ENCODE measurements around the gene NOL4.

NOL4 gene

GRCh38 chr18:34222307-34223163 lies 2.2 kb downstream of the NOL4 start:
- Histone ChIP-seq H3K4me3 (ENCODE audit: low read length) (peak overlapping the region; percentile 57), H3K9ac (ENCODE audit: low read length) (no peak overlapping the region), H3K27ac (ENCODE audit: low read depth, low read length) (no peak overlapping the region), H3K4me1 (ENCODE audit: control insufficient read depth, insufficient read depth, low read length) (peaks cover 4% of the 10 kb centered on the region), H3K36me3 (ENCODE audit: control insufficient read depth, insufficient read depth, low read length) (no peaks in the 10 kb centered on the region), H3K27me3 (ENCODE audit: control insufficient read depth, insufficient read depth, low read length) (peaks cover 12% of the 10 kb centered on the region)

DNA sequence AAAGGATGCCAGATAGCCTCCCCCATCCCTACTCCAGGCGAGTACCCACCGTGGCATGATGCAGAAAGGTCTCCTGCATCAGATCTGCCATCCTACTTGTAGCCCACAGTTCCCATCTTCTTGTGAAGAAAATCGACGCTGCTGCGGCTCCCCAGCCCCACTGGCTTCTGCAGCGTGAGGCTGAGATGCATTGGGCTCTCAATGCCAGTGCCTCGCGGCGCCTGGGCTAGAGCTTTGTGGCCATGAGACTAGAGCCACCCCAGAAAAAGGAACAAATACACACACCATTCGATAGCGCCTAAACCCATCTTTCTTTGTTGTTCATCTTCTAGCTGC lies 2.8 kb downstream of the NOL4 start:
- Histone ChIP-seq H3K27me3 (ENCODE audit: control insufficient read depth, insufficient read depth, low read length) (peaks cover 12% of the 10 kb centered on the region), H3K4me3 (ENCODE audit: low read length) (peak overlapping the region; percentile 57), H3K9ac (ENCODE audit: low read length) (no peak overlapping the region), H3K36me3 (ENCODE audit: control insufficient read depth, insufficient read depth, low read length) (no peaks in the 10 kb centered on the region), H3K27ac (ENCODE audit: low read depth, low read length) (no peak overlapping the region), H3K4me1 (ENCODE audit: control insufficient read depth, insufficient read depth, low read length) (peaks cover 4% of the 10 kb centered on the region)

DNA sequence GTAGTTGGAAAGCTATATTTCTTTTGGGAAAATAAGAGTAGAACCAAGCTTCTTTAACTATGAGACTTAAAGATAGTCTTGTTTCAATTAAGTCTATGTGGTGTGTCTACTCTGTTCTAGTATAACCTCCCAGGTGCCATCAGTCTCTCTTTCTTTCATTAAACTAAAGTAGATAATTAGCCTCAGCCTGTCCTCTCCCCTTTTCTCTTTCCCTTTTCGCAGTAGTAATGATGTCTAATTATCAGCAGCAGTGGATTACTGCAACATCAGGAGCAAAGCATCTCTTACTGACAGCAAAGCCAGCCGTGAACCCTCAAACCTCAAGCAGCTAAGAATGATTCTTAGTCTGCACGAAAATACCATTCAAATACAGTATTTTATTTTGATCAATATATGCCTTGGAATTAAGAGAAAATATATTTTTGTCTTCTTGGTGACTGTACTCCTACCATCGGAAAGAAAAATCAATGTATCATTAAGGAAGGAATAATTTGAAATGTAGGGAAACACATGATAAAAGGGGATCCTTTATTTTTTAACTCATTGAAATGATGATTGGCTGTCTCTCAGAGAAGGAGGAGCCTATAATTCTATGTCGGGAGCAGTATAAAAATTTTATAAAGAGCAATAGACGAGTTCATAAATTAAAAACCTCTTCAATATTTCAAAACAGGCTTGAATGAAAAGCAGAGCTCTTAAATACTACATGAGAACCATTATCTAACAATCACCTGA lies 4.5 kb downstream of the NOL4 start:
- H3K4me3 ChIP-seq (ENCODE audit: low read length): no peak overlapping the region
- H3K9ac ChIP-seq (ENCODE audit: low read length): no peak overlapping the region
- H3K27ac ChIP-seq (ENCODE audit: low read depth, low read length): no peak overlapping the region
- H3K4me1 ChIP-seq (ENCODE audit: control insufficient read depth, insufficient read depth, low read length): peaks cover 4% of the 10 kb centered on the region
- no peaks in the 10 kb centered on the region for H3K36me3 ChIP-seq (ENCODE audit: control insufficient read depth, insufficient read depth, low read length)
- peaks cover 12% of the 10 kb centered on the region for H3K27me3 ChIP-seq (ENCODE audit: control insufficient read depth, insufficient read depth, low read length)

GRCh38 chr18:34219651-34220050 lies 5.1 kb downstream of the NOL4 start:
- peaks cover 4% of the 10 kb centered on the region for H3K4me1 ChIP-seq (ENCODE audit: control insufficient read depth, insufficient read depth, low read length)
- peaks cover 12% of the 10 kb centered on the region for H3K27me3 ChIP-seq (ENCODE audit: control insufficient read depth, insufficient read depth, low read length)
- no peaks in the 10 kb centered on the region for H3K36me3 ChIP-seq (ENCODE audit: control insufficient read depth, insufficient read depth, low read length)
- H3K27ac ChIP-seq (ENCODE audit: low read depth, low read length): no peak overlapping the region
- no peak overlapping the region for H3K9ac ChIP-seq (ENCODE audit: low read length)
- H3K4me3 ChIP-seq (ENCODE audit: low read length): no peak overlapping the region

DNA sequence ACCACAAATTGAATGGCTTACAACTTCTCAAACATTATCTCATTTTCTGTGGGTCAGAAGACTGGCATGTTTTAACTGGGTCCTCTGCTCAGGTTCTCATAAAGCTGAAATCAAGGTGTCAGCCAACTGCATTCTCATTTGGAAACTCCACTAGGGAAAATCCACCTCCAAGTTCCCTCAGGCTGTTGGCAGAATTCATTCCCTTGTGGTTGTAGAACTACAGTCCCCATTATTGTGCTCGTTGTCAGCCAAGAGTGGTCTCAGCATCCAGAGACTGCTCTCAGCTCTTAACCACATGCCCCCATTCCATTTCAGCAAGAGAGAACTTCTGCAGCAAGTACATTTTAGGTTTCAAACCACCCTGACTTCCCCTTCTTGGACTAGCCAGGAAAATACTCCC lies 12.2 kb downstream of the NOL4 start:
- H3K9ac ChIP-seq (ENCODE audit: low read length): no peak overlapping the region
- H3K4me3 ChIP-seq (ENCODE audit: low read length): no peak overlapping the region
- H3K36me3 ChIP-seq (ENCODE audit: control insufficient read depth, insufficient read depth, low read length): no peaks in the 10 kb centered on the region
- H3K27ac ChIP-seq (ENCODE audit: low read depth, low read length): no peak overlapping the region
- no peaks in the 10 kb centered on the region for H3K4me1 ChIP-seq (ENCODE audit: control insufficient read depth, insufficient read depth, low read length)
- H3K27me3 ChIP-seq (ENCODE audit: control insufficient read depth, insufficient read depth, low read length): no peaks in the 10 kb centered on the region

GRCh38 chr18:34207344-34207851 lies 17.3 kb downstream of the NOL4 start:
- Histone ChIP-seq H3K36me3 (ENCODE audit: control insufficient read depth, insufficient read depth, low read length) (no peaks in the 10 kb centered on the region), H3K27ac (ENCODE audit: low read depth, low read length) (no peak overlapping the region), H3K9ac (ENCODE audit: low read length) (no peak overlapping the region), H3K4me3 (ENCODE audit: low read length) (no peak overlapping the region), H3K4me1 (ENCODE audit: control insufficient read depth, insufficient read depth, low read length) (no peaks in the 10 kb centered on the region), H3K27me3 (ENCODE audit: control insufficient read depth, insufficient read depth, low read length) (no peaks in the 10 kb centered on the region)

GRCh38 chr18:34203866-34204265 lies 20.8 kb downstream of the NOL4 start:
- Histone ChIP-seq H3K27me3 (ENCODE audit: control insufficient read depth, insufficient read depth, low read length) (no peaks in the 10 kb centered on the region), H3K4me3 (ENCODE audit: low read length) (no peak overlapping the region)

DNA sequence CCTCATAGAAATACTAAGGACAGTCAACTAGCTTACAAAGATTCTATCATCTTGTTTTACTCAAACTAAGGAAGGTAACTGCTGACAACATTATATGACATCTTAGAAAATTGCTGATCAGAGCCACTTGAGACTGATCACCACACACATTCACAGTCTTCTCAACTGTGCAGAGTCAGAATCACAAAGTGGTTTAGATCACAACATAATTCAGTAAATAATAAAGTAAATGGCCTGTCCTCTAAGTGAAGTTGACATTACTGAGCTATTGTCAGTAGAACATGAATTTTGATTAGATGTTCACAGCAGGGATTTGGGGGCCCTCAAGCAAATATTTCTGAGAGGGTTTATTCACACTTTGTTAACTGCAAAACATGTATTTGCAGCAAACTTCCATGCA lies 28.5 kb downstream of the NOL4 start:
- Histone ChIP-seq H3K27me3 (ENCODE audit: control insufficient read depth, insufficient read depth, low read length) (no peaks in the 10 kb centered on the region), H3K4me1 (ENCODE audit: control insufficient read depth, insufficient read depth, low read length) (no peaks in the 10 kb centered on the region), H3K4me3 (ENCODE audit: low read length) (no peak overlapping the region), H3K9ac (ENCODE audit: low read length) (no peak overlapping the region), H3K27ac (ENCODE audit: low read depth, low read length) (no peak overlapping the region), H3K36me3 (ENCODE audit: control insufficient read depth, insufficient read depth, low read length) (no peaks in the 10 kb centered on the region)

More at GRCh38 chr18:34203866-34204265, 20.8 kb downstream of the NOL4 start:
- Histone ChIP-seq H3K4me1 (ENCODE audit: control insufficient read depth, insufficient read depth, low read length) (no peaks in the 10 kb centered on the region), H3K36me3 (ENCODE audit: control insufficient read depth, insufficient read depth, low read length) (no peaks in the 10 kb centered on the region), H3K27ac (ENCODE audit: low read depth, low read length) (no peak overlapping the region), H3K9ac (ENCODE audit: low read length) (no peak overlapping the region)

GRCh38 chr18:34194239-34194638 lies 30.5 kb downstream of the NOL4 start:
- no peak overlapping the region for H3K4me3 ChIP-seq (ENCODE audit: low read length)
- H3K4me1 ChIP-seq (ENCODE audit: control insufficient read depth, insufficient read depth, low read length): no peaks in the 10 kb centered on the region
- H3K27ac ChIP-seq (ENCODE audit: low read depth, low read length): no peak overlapping the region
- H3K9ac ChIP-seq (ENCODE audit: low read length): no peak overlapping the region
- no peaks in the 10 kb centered on the region for H3K27me3 ChIP-seq (ENCODE audit: control insufficient read depth, insufficient read depth, low read length)
- no peaks in the 10 kb centered on the region for H3K36me3 ChIP-seq (ENCODE audit: control insufficient read depth, insufficient read depth, low read length)

DNA sequence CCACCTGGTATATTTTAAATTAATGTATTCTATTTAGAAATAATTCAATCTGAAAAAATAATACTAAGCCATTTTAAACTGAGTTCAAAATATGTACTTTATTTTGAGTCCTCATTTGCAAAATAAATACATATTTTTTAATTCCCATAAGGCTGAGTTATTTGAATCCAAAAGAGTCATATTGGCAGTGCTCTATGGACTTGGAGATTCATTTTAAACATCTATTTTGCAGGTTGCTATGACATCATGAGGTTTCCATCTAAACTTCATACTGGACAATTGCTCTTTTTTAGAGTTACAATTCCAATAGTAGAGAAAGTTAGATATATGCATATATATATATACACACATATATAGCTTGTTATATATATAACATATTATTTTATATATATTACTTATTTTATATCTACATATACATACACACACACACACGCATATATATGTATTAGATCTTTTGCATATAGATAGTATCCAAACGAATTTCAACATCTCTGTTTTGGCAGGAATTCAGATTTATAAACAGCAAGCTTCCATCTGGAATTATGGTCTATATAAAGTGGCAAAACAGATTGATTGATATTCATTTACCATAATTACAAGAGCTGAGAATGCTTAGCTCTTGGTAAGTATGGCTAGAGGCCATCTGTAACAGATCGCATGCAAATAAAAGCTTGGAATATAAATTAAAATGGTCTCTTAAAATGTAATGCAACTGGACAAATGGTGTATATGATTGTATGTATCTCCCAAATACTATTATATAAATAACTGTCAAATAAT lies 34.9 kb downstream of the NOL4 start:
- Histone ChIP-seq H3K4me3 (ENCODE audit: low read length) (no peak overlapping the region), H3K4me1 (ENCODE audit: control insufficient read depth, insufficient read depth, low read length) (no peaks in the 10 kb centered on the region), H3K9ac (ENCODE audit: low read length) (no peak overlapping the region), H3K36me3 (ENCODE audit: control insufficient read depth, insufficient read depth, low read length) (no peaks in the 10 kb centered on the region), H3K27me3 (ENCODE audit: control insufficient read depth, insufficient read depth, low read length) (no peaks in the 10 kb centered on the region), H3K27ac (ENCODE audit: low read depth, low read length) (no peak overlapping the region)
